CD14-positive monocyte (primary cell): ENCODE measurements around the gene PTGS1. TPM values are rescaled to one million over a fixed set of nuclear protein-coding genes. Genes with fewer than 3 reads are reported as not detected.
"Not testable (repeated sequence)": the region's sequence is repeated elsewhere in the genome, so short reads cannot be mapped to it uniquely, and the experiment has no call there.

Source experiments
- DNase-seq, 3 donors: peaks; one replicate each; pipeline ENCODE4 v3.0.0-alpha.2; 2011 to 2022
- H2AFZ ChIP-seq: 2 replicates; pipeline ENCODE4 v1.6.0; 2012; ENCODE audit warnings: mild to moderate bottlenecking, low read depth, low read length, inconsistent platforms; ENCODE audit not compliant: insufficient read depth, poor library complexity, severe bottlenecking
- H3K27ac ChIP-seq, 2 donors: 1 replicate in 1 of 2; 2 replicates in 1 of 2; pipeline ENCODE4 v1.5.1; 2012 to 2013; ENCODE audit warnings: low read length in 2 of 2, control low read depth in 1 of 2, inconsistent platforms in 1 of 2, low read depth in 1 of 2, mild to moderate bottlenecking in 1 of 2
- H3K27me3 ChIP-seq, 2 donors: one replicate each; pipeline versions ENCODE4 v1.6.0 to v1.6.1; 2011 to 2013; ENCODE audit warnings: low read length in 2 of 2; ENCODE audit not compliant: control insufficient read depth in 2 of 2, insufficient read depth in 2 of 2
- H3K36me3 ChIP-seq, 2 donors: replicated peaks in 1 of 2; 1 replicate in 1 of 2; 2 replicates in 1 of 2; pipeline versions ENCODE4 v1.5.1 to v1.6.1; 2012 to 2013; ENCODE audit warnings: low read length in 2 of 2, control low read depth in 1 of 2, inconsistent platforms in 1 of 2, mild to moderate bottlenecking in 1 of 2; ENCODE audit not compliant: insufficient read depth in 2 of 2, control insufficient read depth in 1 of 2
- H3K4me1 ChIP-seq, 2 donors: 1 replicate in 1 of 2; 2 replicates in 1 of 2; pipeline versions ENCODE4 v1.5.1 to v1.6.1; 2012 to 2013; ENCODE audit warnings: low read length in 2 of 2, control low read depth in 1 of 2, inconsistent platforms in 1 of 2, mild to moderate bottlenecking in 1 of 2, moderate library complexity in 1 of 2; ENCODE audit not compliant: insufficient read depth in 2 of 2, control insufficient read depth in 1 of 2
- H3K4me2 ChIP-seq: replicated peaks from 2 replicates; pipeline ENCODE3; 2012; ENCODE audit warnings: low read length, moderate library complexity, mild to moderate bottlenecking; ENCODE audit not compliant: poor library complexity, severe bottlenecking; ENCODE audit errors: extremely low read depth
- H3K4me3 ChIP-seq, 3 experiments: fragments of 200-600 bp in 1 of 3; sonication (generic) in 1 of 3; replicated peaks in 1 of 3; 1 replicate in 2 of 3; 2 replicates in 1 of 3; pipeline ENCODE4 v1.5.1; 2011 to 2013; ENCODE audit warnings: low read length in 3 of 3, mild to moderate bottlenecking in 3 of 3, control low read depth in 2 of 3, low read depth in 2 of 3, inconsistent platforms in 1 of 3, moderate library complexity in 1 of 3
- H3K79me2 ChIP-seq: 2 replicates; pipeline ENCODE4 v1.6.0; 2012; ENCODE audit warnings: mild to moderate bottlenecking, control low read depth, inconsistent platforms, low read length, moderate library complexity; ENCODE audit not compliant: insufficient read depth
- H3K9ac ChIP-seq: 2 replicates; pipeline ENCODE4 v1.6.0; 2017; ENCODE audit warnings: low read length, mild to moderate bottlenecking; ENCODE audit not compliant: insufficient read depth, poor library complexity, severe bottlenecking
- H3K9me3 ChIP-seq, 2 donors: replicated peaks in 1 of 2; 1 replicate in 1 of 2; 2 replicates in 1 of 2; pipeline versions ENCODE4 v1.5.1 to v1.6.1; 2012 to 2013; ENCODE audit warnings: low read length in 2 of 2, control low read depth in 1 of 2; ENCODE audit not compliant: control insufficient read depth in 1 of 2, insufficient read depth in 1 of 2
- H4K20me1 ChIP-seq: 2 replicates; pipeline ENCODE4 v1.6.0; 2012; ENCODE audit warnings: mild to moderate bottlenecking, low read length, control low read depth, moderate library complexity; ENCODE audit not compliant: insufficient read depth
- H3K27ac Mint-ChIP-seq, 7 donors: one replicate each; pipeline ENCODE4 v1.8.0; 2020; ENCODE audit warnings: mild to moderate bottlenecking in 7 of 7, mixed read lengths in 7 of 7, moderate library complexity in 6 of 7, inconsistent platforms in 2 of 7
- H3K27me3 Mint-ChIP-seq, 3 donors: one replicate each; pipeline ENCODE4 v1.8.0; 2021 to 2022; ENCODE audit warnings: low read depth in 3 of 3, mild to moderate bottlenecking in 3 of 3, mixed read lengths in 3 of 3, moderate library complexity in 3 of 3, inconsistent platforms in 1 of 3
- H3K36me3 Mint-ChIP-seq, 2 donors: one replicate each; pipeline ENCODE4 v1.8.0; 2020; ENCODE audit warnings: mixed read lengths in 2 of 2, inconsistent platforms in 1 of 2, mild to moderate bottlenecking in 1 of 2
- H3K4me1 Mint-ChIP-seq: one replicate; pipeline ENCODE4 v1.8.0; 2020; ENCODE audit warnings: mild to moderate bottlenecking, mixed read lengths
- H3K4me3 Mint-ChIP-seq, 2 donors: one replicate each; pipeline ENCODE4 v1.8.0; 2020; ENCODE audit warnings: mild to moderate bottlenecking in 2 of 2, mixed read lengths in 2 of 2, moderate library complexity in 1 of 2
- H3K9me3 Mint-ChIP-seq, 7 donors: one replicate each; pipeline ENCODE4 v1.8.0; 2020 to 2022; ENCODE audit warnings: mixed read lengths in 7 of 7, mild to moderate bottlenecking in 6 of 7, moderate library complexity in 6 of 7, inconsistent platforms in 2 of 7
- CTCF ChIP-seq: fragments of 200-600 bp; IDR thresholded peaks from one replicate; pipeline ENCODE4 v1.8.0; 2022; ENCODE audit warnings: antibody characterized with exemption, mild to moderate bottlenecking
- WGBS: methylation state at CpG from one replicate; pipeline ENCODE4 v1.1.5; 2013; ENCODE audit warnings: missing lambda C conversion rate; ENCODE audit not compliant: insufficient coverage; 5-methylcytosine and 5-hydroxymethylcytosine counted together
- intact Hi-C, 2 donors: fragments of 100-400 bp; cut with micrococcal nuclease; formaldehyde crosslinking; loops; one replicate each; pipeline versions ENCODE4 v1.15.0 to v1.15.1; 2023
- polyA plus RNA-seq, 3 donors: library from polyadenylated mRNA; depleted of rRNA in 1 of 3; unstranded in 2 of 3; stranded (reverse) in 1 of 3; fragments of 300-500 nt in 2 of 3; fragments of >200 nt in 1 of 3; fragmentation: Illumina TruSeq in 2 of 3; gene quantifications; 1 replicate in 2 of 3; 2 replicates in 1 of 3; pipeline ENCODE4 v1.2.3, GENCODE V29; 2012 to 2021

The PTGS1 gene
- polyA plus RNA-seq, 3 donors, result 17.9 to 27.8 (median 20.5) TPM

DNA sequence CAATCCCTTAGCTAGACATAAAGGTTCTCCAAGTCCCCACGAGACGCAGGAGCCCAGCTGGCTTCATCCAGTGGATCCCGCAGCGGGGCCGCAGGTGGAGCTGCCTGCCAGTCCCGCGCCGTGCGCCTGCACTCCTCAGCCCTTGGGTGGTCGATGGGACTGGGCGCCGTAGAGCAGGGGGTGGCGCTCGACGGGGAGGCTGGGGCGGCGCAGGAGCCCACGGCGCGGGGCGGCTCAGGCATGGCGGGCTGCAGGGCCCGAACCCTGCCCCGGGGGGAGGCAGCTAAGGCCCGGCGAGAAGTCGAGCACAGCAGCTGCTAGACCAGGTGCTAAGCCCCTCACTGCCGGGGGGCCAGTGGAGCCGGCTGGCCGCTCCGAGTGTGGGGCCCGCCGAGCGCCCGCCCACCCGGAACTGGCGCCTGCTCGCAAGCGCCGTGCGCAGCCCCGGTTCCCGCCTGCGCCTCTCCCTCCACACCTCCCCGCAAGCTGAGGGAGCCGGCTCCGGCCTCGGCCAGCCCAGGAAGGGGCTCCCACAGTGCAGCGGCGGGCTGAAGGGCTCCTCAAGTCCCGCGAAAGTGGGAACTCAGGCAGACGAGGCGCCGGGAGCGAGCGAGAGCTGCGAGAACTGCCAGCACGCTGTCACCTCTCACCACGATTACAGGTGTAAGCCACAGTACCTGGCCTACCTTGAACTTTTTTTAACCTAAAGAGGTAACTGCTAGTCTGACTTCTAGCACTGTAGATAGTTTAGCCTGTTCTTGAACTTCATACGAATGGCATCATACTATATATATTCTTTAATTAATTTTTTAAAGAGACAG, 35.5 kb downstream of the PTGS1 start:
- no peaks in the 10 kb centered on the region for H3K79me2 ChIP-seq
- intact Hi-C loops, result no loop called here
- no peak overlapping the region for H3K27ac ChIP-seq
- no peaks in the 10 kb centered on the region for H3K36me3 Mint-ChIP-seq
- no peak overlapping the region for H2AFZ ChIP-seq
- H3K4me3 Mint-ChIP-seq, result peak overlapping the region in 1 of 2 donors; percentile 73
- no peak overlapping the region for H3K9ac ChIP-seq
- no peak for TF ChIP-seq CTCF
- peaks cover 0 to 11% (median 7%) of the 10 kb centered on the region in 7 donors for H3K9me3 Mint-ChIP-seq
- no peaks in the 10 kb centered on the region for H3K4me1 ChIP-seq
- H3K27me3 Mint-ChIP-seq, result peaks cover 0 to 11% (median 10%) of the 10 kb centered on the region in 3 donors
- H3K36me3 ChIP-seq, result no peaks in the 10 kb centered on the region
- peaks cover 0 to 6% of the 10 kb centered on the region in 2 donors for H3K9me3 ChIP-seq
- WGBS, result 88% methylated on average over 55 of the region's 61 CpGs
- no peaks in the 10 kb centered on the region for H3K27me3 ChIP-seq
- no peaks in the 10 kb centered on the region for H4K20me1 ChIP-seq
- DNase-seq, result no peak
- H3K4me2 ChIP-seq, result no peak overlapping the region
- no peak overlapping the region for H3K4me3 ChIP-seq
- H3K4me1 Mint-ChIP-seq, result peaks cover 7% of the 10 kb centered on the region
- no peak overlapping the region for H3K27ac Mint-ChIP-seq

DNA sequence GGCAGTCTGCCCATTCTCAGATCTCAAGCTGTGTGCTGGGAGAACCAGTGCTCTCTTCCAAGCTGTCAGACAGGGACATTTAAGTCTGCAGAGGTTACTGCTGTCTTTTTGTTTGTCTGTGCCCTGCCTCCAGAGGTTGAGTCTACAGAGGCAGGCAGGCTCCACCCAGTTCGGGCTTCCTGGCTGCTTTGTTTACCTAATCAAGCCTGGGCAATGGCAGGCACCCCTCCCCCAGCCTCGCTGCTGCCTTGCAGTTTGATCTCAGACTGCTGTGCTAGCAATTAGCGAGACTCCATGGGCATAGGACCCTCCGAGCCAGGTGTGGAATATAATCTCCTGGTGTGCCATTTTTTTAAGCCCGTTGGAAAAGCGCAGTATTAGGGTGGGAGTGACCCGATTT, 43.3 kb downstream of the PTGS1 start:
- H3K27ac Mint-ChIP-seq, H3K4me1 Mint-ChIP-seq, H3K36me3 Mint-ChIP-seq, H3K36me3 ChIP-seq, H3K9me3 ChIP-seq, H3K9ac ChIP-seq, H3K27me3 Mint-ChIP-seq, H2AFZ ChIP-seq, DNase-seq, H3K4me3 ChIP-seq, H3K27ac ChIP-seq, H3K4me1 ChIP-seq, H3K27me3 ChIP-seq, intact Hi-C loops, H3K4me3 Mint-ChIP-seq, H4K20me1 ChIP-seq, H3K79me2 ChIP-seq, H3K4me2 ChIP-seq: not testable (repeated sequence)
- WGBS, result 90% methylated on average over 1 of the region's 7 CpGs
- peaks cover 0 to 34% (median 20%) of the 10 kb centered on the region in 7 donors for H3K9me3 Mint-ChIP-seq
